HG03045 (cell line): ENCODE results near the gene ABCC9.
"Not testable (repeated sequence)": the region's sequence is repeated elsewhere in the genome, so short reads cannot be mapped to it uniquely, and the experiment has no call there.

Source experiments
- ATAC-seq: cut with Tn5 transposase; IDR thresholded peaks from one replicate; pipeline ENCODE4 v1.9.1; 2021; ENCODE audit warnings: mild to moderate bottlenecking, moderate library complexity; ENCODE audit not compliant: unreplicated experiment

Gene ABCC9

DNA sequence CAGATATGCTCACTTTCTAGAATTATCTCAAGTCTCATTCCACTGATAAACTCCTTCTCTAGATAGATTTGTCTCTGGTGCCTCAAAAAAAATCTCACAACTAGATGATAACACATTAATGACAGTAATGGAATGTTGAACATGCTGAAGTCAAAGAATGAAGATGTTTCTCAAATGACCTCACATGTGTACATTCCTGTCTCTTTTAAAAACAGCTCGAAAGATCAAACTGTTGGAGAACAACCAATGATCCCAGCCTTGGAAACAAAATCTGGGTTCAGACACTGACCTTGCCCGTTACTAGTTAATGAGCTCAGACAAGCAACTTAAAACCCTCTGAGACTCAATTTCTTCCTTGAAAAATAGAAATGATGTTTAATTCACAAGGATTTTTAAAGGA is 122.0 kb downstream of the ABCC9 start:
- no peak for ATAC-seq

- ATAC-seq, result no peak
Observed at GRCh38 chr12:21818627-21819026, 122.6 kb downstream of the ABCC9 start.

DNA sequence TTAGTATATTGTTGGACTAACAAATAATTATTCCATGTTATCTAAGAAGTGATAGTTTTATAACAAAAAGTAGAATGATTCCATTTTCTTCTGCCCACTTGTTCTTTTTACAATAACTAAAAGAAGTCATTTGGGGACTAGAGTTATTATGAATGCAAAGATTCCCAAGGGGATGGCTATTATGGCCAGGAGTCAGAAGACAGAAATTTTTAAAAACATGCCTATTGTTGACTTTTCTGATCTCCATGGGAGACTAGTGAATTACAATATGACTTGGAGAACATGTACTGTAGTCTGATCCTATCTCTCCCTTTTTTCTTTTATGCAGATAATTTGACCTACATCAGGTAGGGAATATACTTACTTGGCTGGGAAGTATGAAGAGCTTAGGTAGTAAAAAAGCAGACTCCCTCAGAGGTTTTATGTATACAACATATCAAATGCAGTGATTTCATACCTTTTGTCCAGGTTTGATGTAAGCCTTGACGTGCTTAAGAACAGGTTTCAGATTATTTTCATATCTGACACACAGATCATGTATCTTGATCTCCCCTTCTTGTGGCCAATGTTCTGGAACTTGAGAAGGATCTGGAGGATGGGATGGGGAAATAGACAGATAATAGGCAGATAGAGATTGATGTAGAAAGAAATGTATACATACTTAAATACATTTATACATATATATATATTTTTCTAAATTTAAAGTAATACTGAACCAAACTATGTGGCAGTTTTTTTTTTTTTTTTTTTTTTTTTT is 125.7 kb downstream of the ABCC9 start:
- no peak for ATAC-seq

DNA sequence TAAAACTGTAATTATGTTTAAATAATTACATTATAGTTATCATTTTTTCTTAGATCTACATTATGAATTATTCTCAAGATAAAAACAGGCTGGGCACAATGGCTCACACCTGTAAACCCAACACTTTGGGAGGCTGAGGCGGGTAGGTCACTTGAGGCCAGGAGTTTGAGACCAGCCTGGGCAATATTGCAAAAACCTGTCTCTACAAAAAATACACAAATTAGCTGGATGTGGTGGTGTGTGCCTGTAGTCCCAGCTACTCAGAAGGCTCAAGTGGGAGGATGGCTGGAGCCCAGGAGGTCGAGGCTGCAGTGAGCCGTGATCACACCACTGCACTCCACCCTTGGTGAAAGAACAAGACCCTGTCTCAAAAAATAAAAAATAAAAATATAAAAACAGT is 126.4 kb downstream of the ABCC9 start:
- no peak for ATAC-seq

- ATAC-seq, result no peak
Observed at GRCh38 chr12:21814327-21814726, 126.9 kb downstream of the ABCC9 start.

GRCh38 chr12:21813751-21814150 is 127.5 kb downstream of the ABCC9 start:
- ATAC-seq, result no peak

- no peak for ATAC-seq
Observed at GRCh38 chr12:21813125-21813524, 128.1 kb downstream of the ABCC9 start.

DNA sequence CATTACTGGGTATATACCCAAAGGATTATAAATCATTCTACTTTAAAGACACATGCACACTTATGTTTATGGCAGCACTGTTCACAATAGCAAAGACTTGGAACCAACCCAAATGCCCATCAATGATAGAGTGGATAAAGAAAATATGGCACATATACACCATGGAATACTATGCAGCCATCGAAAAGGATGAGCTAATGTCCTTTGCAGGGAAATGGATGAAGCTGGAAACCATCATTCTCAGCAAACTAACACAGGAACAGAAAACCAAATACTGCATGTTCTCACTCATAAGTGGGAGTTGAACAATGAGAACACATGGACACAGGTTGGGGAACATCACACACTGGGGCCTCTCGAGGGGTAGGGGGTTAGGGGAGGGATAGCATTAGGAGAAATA is 128.9 kb downstream of the ABCC9 start:
- not testable (repeated sequence) for ATAC-seq

- no peak for ATAC-seq
Observed at GRCh38 chr12:21809100-21809499, 132.1 kb downstream of the ABCC9 start.

GRCh38 chr12:21806255-21806654 is 135.0 kb downstream of the ABCC9 start:
- no peak for ATAC-seq

DNA sequence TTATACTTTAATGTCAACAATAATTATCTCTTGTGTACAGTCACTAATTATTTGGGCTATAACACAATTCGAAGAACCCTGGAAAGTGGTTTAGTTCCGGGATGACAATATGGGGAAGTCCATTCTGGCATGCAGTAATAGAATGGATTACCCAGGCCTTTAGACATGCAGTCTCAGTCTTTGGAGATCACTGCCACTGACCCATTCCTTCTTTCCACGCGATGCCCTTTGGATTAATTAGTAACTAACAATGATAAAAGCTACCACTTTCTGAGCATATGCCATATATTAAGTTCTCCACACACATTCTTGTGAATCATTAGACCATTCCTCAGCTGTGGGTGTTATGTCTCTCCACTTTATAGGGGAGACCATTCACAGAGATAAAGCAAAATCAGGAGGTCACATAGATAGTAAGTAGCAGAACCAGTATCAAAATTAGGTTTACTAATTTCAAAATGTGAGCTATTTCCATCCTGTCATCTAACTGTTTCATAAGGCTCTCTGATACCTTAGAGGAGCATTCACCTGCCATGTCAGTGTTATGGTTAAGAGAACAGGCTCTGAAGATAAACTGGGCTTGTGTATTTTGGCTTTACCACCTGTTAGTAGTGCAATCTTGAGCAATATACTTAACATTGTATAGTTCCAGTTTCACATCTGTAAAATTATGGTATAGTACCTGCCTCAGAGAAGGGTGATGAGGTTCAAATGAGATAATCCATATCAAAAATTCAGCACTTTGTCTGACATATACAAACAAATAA is 139.5 kb downstream of the ABCC9 start:
- ATAC-seq, result no peak

- no peak for ATAC-seq
Observed at GRCh38 chr12:21800011-21800410, 141.2 kb downstream of the ABCC9 start.

DNA sequence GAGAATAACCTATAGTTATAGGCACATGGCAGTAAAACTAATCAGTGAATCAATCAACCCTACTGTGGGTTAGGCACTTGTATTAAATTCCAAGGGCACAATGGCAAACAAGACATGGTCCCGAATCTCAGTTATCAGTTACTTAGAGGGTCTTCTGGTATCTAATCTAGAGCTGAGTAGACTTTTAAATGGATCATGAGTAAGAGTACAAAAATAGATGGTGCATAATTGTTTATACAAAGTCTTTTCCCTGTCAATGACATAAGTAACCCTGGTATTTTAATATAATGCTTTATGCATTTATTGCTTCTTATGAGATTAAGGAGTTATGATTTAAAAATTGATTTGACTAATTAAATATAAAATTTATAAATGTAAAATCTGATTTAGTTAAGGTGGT is 143.7 kb downstream of the ABCC9 start:
- no peak for ATAC-seq

GRCh38 chr12:21795648-21796328 is 145.4 kb downstream of the ABCC9 start:
- ATAC-seq, result no peak

DNA sequence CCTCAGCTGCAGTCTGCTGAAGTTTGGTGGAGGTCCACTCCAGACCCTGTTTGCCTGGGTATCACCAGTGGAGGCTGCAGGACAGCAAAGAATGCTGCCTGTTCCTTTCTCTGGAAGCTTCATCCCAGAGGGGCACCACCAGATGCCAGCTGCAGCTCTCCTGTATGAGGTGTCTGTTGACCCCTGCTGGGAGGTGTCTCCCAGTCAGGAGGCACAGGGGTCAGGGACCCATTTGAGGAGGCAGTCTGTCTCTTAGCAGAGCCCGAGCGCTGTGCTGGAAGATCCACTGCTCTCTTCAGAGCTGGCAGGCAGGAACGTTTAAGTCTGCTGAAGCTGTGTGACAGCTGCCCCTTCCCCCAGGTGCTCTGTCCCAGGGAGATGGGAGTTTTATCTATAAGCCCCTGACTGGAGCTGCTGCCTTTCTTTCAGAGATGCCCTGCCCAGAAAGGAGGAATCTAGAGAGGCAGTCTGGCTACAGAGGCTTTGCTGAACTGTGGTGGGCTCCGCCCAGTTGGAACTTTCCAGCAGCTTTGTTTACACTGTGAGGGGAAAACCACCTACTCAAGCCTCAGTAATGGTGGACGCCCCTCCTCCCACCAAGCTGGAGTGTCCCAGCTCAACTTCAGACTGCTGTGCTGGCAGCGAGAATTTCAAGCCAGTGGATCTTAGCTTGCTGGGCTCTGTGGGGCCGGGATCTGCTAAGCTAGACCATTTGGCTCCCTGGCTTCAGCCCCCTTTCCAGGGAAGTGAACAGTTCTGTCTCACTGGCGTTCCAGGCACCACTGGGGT is 146.2 kb downstream of the ABCC9 start:
- ATAC-seq, result not testable (repeated sequence)

DNA sequence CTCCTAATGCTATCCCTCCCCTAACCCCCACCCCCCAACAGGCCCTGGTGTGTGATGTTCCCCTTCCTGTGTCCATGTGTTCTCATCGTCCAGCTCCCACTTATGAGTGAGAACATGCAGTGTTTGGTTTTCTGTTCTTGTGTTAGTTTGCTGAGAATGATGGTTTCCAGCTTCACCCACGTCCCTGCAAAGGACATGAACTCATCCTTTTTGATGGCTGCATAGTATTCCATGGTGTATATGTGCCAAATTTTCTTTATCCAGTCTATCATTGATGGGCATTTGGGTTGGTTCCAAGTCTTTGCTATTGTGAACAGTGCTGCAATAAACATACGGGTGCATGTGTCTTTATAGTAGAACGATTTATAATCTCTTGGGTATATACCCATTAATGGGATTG is 151.5 kb downstream of the ABCC9 start:
- ATAC-seq, result not testable (repeated sequence)

GRCh38 chr12:21788089-21788983 is 152.9 kb downstream of the ABCC9 start:
- ATAC-seq, result no peak

DNA sequence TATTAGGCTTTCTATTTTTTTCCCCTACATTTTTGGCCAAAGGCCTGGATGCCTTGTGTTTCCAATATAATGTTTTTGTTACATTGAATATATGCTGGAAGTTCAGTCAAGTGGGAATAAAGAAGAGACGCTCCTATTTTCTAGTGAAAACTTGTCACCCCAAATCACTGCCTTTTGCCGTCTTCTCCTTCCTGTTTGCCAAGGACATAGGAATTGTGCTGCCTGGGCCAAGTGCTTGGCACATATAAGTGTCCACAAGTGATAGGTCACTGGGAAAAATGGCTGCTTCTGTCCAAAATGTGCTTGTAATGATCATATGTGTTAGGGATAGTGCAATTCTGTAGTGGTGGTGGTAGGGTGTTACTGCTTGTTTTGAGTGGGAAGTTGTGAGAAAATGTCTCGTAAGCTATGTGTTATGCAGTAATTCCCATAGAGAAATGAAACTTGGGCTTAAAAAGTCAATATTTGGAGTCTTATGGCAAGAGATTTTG is 155.1 kb downstream of the ABCC9 start:
- ATAC-seq, result no peak

DNA sequence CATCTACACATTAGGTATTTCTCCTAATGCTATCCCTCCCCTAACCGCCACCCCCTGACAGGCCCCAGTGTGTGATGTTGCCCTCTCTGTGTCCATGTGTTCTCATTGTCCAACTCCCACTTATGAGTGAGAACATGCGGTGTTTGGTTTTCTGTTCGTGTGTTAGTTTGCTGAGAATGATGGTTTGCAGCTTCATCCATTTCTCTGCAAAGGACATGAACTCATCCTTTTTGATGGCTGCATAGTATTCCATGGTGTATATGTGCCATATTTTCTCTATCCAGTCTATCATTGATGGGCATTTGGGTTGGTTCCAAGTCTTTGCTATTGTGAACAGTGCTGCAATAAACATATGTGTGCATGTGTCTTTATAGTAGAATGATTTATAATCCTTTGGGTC is 158.5 kb downstream of the ABCC9 start:
- not testable (repeated sequence) for ATAC-seq

GRCh38 chr12:21780786-21781185 is 160.4 kb downstream of the ABCC9 start:
- ATAC-seq, result no peak
